Stimulated activated CD8-positive, alpha-beta memory T cell treated with anti-CD3 and anti-CD28 coated beads, Interleukin-7, amount 100 ng/mL, for 48 hours (primary cell): ENCODE results near the gene HYAL2.
"Not testable (repeated sequence)": the region's sequence is repeated elsewhere in the genome, so short reads cannot be mapped to it uniquely, and the experiment has no call there.

Source experiments
- DNase-seq, 2 donors: peaks; one replicate each; pipeline ENCODE4 v3.0.0-alpha.2; 2020; ENCODE audit warnings: low read depth in 1 of 2; ENCODE audit errors: extremely low read depth in 1 of 2

HYAL2 gene

GRCh38 chr3:50314816-50315215 lies 7.7 kb downstream of the HYAL2 start:
- DNase-seq = no peak

DNA sequence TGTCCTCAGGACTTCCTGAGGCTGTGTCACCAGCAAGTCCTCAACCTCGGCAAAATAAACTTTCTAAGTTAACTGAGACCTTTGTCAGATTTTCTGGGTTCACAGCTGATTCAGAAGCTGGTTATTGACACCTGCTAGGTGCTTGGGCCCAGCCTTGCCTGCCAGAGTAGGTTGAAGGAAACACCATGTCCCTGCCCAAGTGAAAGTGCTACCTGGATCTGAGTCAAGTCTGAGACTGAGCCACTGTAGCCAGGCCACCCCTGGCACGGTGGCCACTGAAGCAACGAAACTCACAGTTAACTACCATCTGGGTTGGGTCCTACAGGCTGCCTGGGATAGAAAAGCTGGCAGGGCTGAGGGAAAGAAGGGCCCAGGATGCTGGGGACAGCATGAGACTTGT lies 8.2 kb downstream of the HYAL2 start:
- no peak for DNase-seq

DNA sequence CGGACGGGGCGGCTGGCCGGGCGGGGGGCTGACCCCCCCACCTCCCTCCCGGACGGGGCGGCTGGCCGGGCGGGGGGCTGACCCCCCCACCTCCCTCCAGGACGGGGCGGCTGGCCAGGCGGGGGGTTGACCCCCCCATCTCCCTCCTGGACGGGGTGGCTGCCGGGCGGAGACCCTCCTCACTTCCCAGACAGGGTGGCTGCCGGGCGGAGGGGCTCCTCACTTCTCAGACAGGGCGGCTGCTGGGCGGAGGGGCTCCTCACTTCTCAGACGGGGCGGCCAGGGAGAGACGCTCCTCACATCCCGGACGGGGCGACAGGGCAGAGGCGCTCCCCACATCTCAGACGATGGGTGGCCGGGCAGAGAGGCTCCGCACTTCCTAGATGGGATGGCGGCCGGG lies 10.5 kb downstream of the HYAL2 start:
- not testable (repeated sequence) for DNase-seq

DNA sequence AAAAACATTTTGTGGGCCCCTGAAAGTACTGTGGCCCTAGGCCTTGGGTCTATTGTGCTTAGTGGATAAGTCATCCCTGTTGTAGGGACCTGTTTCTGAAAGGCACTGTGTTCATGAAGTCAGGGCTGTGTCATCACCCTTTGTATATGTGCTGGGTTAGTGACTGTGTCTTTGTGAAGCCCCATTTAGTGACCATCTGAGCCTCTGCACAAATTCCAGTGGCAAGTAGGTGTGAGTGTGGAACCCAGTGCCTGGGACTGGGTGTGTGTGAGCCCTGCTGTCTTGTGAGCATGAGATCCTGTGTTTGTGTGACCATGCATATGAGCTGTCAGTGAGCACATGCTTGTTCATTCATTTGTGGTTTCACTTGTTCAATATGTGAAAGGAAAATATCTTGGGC lies 17.9 kb downstream of the HYAL2 start:
- DNase-seq = peak in 1 of 2 donors; percentile 15

DNA sequence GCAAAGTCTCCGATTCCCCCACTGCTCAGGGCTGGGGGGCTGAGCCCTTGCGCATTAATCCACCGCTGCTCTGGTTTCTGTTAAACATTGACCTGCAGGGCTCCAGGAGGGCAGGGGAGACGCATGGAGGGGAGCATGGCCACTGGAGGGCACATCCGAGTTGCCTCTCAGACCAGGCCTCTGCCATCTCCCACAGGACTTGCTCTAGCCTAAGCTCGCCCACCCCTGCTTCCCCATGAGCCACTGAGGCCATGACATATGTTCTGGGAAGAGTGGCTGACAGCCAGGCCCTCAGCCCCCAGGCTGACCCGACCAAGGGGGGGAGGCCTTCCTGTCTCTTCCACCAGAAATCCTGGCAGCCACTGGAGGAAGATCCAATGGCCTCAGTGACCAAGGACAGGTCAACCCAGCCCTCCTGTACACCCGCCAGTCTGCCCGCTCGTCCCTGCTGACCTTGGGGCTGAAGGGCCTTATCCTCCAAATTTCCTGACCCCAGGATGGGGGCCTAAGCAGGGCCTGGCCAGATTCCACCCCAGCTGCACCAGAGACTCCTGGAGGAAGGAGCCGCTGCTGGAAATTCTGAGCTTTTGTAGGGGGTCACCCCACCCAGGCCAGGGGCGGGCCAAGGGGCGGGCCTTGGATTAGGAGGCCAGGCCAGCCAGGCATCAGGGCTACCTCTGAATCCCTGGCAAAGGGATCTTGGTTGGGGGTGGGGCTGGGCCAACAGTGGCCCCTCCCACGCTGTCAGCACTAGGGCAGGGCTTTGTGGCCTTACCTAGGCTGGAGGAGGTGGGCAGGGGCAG lies 19.3 kb downstream of the HYAL2 start, which contains the start of gene HYAL1:
HYAL1 (minus strand) TSS at position 562 of the 803 bp plus-strand sequence. CDS start 618 bp downstream, outside the sequence.
- DNase-seq = no peak

DNA sequence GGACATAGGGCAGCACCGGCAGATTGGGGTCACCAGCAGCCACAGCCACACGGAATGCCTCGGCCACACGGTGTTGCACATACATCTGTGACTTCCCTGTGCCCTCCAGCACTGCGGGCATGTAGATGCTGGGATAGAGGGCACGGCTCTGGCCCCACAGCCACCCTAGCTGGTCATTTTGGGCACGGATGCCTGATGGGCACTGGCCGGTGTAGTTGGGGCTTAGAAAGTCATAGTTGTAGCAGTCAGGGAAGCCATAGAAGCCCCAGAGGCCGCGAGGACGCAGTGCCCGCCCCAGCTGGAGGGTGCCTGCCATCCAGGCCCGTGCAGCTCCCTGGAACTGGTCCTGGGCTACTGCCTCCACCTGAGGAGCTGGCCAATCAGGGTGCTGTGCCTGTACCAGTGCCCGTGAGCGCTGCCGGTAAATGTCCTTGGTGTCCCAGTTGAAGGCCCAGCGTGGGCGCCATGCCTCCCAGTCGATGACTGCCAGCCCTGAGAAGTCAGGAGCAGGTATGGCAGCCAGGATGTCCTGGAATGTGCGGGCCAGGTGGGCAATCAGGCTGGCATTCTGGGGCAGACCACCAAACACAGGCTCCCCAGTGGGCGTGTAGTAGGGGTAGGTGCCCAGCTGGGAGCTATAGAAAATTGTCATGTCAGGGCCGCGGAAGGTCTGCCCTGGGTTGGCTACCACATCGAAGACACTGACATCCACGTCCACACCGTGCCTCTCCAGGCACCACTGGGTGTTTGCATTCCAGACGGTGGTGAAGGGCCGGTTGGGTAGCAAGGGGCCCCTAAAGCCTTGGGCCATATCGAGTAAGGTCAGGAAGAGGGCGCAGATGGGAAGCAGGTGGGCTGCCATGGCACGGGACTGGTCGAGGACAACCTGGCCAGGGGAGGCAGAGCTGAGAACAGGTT lies 20.2 kb downstream of the HYAL2 start:
- DNase-seq = no peak

DNA sequence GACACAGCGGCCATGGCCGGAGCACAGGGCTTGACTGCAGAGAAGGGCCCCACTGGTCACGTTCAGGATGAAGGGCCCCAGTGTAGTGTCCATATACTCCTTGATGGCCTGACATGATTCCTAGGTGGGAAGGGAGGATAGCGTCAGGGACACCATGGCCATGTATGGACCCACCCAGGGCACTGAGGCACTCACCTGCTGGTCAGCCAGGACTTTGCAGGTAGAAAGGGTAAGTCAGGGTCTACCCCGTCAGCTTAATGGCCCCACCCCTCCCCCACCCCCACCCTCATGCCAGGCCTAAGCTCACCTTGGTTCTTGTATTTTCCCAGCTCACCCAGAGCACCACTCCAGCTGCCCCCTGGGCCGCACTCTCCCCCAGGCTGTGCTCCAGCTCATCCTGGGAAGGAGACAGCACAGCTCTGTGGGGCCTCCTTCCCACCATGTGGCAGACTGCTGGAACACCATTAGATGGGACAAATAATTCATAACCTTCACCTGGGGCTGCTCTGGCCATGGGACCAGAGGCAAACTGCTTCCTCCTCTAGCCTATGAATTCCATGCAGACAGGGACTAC lies 21.8 kb downstream of the HYAL2 start:
- no peak for DNase-seq

GRCh38 chr3:50299929-50300680 lies 22.4 kb downstream of the HYAL2 start:
- DNase-seq = no peak

- no peak for DNase-seq
These were observed 23.0 kb downstream of the HYAL2 start for GRCh38 chr3:50299638-50299928.

DNA sequence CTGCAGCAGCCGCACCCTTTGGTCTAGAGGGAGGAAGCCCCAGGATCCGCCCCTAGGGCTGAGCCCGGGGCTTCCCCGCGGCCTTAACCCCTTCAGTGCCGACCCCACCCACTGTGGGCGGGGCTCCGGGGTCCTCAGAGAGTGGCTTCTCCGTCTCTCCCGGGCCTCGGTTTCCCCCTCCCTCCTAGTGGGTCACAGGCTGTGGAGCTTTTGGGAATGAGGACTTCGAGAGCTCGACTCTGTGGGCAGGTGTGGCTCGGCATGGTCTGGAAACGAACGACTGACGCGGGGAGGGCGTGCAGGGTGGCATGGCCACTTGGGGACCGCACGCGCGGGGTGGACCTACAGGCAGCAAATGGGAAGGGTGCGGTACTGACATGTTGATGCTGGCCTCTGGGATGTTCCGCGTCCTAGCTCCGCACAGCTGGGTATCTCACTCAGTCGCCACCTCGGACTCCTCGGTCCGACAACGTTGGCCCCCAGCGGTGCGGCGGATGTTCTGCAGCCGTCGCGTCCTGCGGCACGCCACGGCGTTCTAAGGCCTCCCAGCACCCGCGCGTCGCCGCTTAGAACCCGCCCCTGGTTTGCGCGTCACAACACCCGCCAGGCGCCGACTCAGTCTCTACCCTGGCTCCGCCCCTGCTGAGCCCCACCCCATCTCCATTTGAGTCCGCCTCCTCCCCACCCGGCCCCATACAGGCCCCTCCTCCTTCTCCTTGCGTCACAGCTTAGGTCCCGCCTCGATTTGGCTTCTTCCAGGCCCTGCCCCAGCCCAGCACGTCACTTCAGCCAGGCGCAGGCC lies 23.5 kb downstream of the HYAL2 start, which contains the start of the genes HYAL3 and NAA80:
HYAL3 (minus strand) TSS at position 570 of the 802 bp plus-strand sequence. CDS start 3,803 bp downstream, outside the sequence.
NAA80 (minus strand) TSS at position 570 of the 802 bp plus-strand sequence. CDS start 1,942 bp downstream, outside the sequence.
- peak; percentile 98 for DNase-seq

DNA sequence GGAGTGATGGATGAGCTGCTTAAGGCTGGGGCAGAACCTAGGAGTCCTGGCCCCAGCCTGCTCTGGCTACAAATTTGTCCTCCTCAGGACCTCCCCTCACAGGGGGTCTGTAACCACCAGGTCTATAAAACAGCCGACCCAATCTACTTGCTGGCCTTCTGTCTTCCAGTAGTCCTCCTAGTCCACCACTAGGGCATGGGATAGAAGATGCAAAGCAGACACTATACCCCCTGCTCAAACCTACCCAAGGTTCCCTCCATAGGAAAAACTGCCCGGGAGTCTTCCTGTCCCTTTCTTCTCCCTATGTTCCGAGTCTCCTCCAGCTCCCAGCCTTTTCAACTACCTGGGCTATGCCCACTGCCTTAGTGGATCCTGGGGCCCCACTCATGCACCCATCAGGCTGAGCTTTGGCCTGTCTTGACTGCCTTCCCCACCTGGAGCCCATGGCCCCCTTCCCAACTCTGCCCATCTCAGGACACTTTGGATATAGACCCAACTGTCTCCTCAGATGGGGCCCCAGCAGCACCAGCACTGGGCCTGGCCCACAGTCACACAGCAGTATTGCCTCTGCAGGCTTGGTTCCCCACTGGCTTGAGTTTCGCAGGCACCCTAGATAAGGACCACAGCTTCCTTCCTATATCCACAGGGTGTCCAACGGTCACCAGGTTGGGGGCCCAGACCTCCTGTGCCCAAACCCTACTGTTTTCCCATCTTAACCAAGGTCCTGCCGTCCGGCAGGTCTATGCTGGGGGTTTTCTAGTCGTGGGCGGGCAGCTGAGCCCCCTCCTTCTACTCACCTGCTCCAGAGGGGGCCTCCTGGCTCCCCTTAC lies 24.4 kb downstream of the HYAL2 start:
- DNase-seq = no peak

- no peak for DNase-seq
These were observed 25.2 kb downstream of the HYAL2 start for GRCh38 chr3:50297384-50297775.

DNA sequence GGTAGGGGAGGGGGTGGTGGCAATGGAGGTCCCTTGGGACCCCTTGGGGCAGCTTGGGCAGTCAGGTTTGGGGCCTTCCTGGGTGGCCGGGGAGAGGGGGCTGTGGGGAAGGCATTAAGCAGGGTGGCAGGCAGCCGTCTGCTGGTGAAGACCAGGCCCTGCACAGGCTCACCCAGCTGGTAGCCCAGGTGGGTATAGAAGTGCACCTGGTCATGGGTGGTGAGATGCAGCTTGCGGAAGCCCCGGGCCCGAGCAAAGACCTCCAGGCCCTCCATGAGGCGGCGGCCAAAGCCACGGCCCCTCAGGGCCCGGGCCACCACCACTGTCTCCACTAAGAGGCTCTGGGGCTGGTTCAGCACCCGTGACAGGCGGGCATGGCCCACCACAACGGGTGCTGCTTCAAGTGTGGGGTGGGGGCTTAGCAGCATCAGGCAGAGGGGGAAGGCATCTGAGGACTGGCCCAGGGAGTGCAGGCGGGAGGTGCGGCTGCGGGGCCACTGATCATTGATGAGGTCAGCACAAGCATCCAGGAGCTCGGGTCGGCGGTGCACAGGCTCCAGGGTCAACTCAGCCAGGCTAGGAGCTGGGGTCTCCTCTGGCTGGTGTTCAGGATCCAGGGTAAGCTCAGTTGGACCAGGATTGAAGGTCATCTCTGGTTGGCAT lies 25.7 kb downstream of the HYAL2 start:
- DNase-seq = no peak

GRCh38 chr3:50295553-50296431 lies 26.8 kb downstream of the HYAL2 start:
- DNase-seq = no peak

DNA sequence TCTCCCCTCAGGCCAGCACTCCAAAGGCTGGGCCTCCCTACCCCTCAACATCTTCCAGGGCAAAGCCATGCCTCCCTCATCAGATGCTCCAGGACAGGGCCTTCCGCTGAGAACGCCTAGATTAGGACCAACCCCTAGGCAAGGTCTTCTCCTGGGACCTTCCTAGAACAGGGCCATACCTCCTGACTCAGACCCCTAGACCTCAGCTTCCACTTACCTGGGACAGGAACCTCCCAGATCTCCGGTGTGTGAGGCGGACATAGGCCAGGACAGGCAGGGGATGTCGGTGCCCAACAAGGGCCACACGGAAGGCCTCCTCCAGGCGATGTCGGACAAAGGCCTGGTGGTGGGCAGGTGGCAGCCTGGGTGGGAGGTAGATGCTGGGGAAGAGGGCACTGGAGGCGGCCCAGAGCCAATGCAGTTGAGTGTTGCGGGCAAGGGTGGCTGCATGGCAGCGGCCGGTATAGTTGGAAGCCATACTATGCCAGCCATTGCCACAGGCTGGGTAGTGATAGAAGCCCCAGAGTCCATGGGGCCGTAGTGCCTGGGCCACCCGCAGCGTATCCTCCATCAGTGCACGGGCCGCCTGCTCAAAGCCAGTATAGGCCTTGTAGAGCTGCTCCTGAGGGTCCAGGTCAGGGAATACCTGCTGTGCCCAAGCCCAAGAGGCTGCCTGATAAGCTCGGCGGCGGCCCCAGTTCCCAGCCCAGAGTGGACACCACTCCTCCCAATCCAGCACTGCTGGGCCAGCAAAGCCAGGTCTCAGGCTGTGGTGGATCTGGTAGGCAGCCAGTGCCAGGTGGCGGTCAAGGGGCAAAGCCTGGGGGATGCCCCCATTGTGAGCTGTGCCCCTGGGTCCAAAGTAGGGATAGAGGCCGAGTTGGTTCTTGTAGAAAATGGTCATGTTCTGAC lies 27.8 kb downstream of the HYAL2 start:
- DNase-seq = no peak

DNA sequence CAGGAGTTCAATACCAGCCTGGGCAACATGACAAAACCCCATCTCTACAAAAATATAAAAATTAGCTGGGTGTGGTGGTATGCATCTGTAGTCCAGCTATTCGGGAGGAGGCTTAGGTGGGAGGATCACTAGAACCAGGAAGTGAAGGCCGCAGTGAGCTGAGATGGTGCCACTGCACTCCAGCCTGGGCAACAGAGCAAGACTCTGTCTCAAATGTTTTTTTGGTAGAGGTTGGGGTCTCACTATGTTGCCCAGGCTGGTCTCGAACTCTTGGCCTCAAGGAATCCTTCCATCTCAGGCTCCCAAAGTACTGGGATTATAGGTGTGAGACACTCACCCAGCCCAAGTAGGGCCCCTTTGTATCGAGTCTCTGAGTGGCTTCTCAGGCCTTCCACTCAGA lies 28.5 kb downstream of the HYAL2 start:
- DNase-seq = no peak
